GM12875 (cell line): ENCODE results near the gene CDHR3.

Experiments used
- H3K4me3 ChIP-seq: one replicate; pipeline ENCODE4 v1.5.1; 2011; ENCODE audit warnings: low read depth, low read length, control low read depth
- TF ChIP-seq, protein P1 (sequence below): IDR thresholded peaks from 2 replicates; pipeline ENCODE4 v1.5.1; 2011; ENCODE audit warnings: low read depth, mild to moderate bottlenecking, control low read depth, inconsistent platforms, low read length, moderate library complexity, borderline replicate concordance; ENCODE audit not compliant: insufficient read depth

Gene CDHR3

DNA sequence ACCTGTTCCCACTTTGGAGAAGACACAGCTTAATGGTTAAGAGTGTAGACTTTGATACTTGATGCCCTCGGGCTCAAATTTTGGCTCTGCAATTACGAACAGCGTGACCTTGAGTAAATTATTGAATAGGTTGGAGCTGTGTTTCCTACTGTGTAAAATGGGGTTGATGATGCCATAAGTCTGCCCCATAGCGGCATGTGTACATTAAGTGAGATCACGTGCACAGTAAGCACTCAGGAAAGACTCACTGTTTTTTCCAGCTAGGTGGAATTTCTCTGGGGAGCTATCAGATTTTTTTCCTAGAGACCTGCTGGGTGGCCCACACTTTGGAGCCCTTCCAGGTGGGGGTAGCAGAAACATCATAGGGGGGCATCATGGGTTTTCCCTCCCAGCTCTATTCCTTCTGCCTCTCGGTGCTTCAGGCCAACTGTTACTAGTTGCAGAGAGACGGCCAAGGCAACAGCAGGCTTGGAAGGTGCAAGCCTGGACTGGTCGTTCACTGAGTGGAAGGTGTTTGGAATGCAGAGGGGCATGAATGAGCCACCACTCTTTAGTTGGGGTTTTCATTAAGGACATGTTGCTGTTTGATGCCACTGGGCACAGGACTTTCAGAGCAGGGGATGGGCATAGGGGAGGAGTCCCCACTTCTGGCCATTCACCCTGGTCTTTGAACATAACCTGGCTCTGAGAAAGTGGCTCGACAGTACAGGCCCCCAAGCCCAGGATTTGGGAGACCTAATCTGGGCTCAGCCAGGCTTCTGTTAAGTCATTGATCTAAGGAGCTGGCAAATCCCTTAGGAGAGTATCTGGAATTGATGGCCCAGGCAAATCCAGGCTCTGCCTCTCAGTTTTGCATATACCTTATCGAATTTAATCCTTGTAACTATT lies 85.0 kb downstream of the CDHR3 start:
- TF ChIP-seq, protein P1, sequence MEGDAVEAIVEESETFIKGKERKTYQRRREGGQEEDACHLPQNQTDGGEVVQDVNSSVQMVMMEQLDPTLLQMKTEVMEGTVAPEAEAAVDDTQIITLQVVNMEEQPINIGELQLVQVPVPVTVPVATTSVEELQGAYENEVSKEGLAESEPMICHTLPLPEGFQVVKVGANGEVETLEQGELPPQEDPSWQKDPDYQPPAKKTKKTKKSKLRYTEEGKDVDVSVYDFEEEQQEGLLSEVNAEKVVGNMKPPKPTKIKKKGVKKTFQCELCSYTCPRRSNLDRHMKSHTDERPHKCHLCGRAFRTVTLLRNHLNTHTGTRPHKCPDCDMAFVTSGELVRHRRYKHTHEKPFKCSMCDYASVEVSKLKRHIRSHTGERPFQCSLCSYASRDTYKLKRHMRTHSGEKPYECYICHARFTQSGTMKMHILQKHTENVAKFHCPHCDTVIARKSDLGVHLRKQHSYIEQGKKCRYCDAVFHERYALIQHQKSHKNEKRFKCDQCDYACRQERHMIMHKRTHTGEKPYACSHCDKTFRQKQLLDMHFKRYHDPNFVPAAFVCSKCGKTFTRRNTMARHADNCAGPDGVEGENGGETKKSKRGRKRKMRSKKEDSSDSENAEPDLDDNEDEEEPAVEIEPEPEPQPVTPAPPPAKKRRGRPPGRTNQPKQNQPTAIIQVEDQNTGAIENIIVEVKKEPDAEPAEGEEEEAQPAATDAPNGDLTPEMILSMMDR, result no peak
- H3K4me3 ChIP-seq, result no peak overlapping the region

DNA sequence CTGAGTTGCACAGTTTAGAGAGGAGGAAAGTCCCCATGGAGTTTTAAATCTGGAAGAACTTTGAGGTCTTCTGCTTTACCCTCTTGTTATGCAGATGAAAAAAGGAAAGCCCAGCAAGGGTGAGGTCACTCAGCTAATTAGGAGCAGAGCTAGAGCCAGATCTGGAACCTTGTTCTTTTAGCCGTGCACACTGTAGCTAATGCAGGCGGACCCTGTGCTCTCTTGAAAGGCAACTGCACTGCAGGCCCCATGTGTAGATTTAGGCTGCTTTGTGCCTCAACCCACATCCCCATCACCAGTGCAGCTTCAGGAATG lies 85.6 kb downstream of the CDHR3 start:
- TF ChIP-seq, protein P1, result no peak
- H3K4me3 ChIP-seq, result no peak overlapping the region

DNA sequence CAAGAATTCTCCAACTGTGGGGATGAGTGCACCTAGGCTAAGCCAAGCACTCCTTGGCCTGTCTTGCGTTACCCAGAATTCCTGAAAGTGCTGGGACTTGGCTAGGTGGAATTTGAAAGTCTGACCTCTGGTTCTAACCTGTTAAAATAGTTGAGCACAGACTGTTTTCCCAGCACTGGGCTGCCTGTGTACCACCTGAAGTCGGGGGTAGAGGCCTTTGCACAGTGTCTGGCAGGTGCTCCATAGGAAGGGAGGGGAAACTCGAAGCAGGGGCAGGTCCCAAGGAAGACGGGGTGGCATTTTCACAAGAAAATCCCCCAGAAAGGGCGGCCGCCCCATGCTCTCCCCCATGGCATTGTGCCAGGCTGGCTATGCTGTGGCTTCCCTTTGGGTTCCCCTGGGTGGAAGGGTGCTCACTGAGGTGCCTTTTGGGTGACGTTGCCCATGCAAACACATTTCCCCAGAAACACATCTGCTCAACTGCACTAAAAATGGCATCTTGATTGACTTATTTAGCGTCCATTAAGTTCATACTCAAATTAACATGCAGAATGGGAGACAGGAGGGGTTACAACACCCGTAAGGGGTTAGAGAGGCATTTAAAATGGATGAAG lies 86.2 kb downstream of the CDHR3 start:
- no peak overlapping the region for H3K4me3 ChIP-seq
- TF ChIP-seq, protein P1, result no peak

DNA sequence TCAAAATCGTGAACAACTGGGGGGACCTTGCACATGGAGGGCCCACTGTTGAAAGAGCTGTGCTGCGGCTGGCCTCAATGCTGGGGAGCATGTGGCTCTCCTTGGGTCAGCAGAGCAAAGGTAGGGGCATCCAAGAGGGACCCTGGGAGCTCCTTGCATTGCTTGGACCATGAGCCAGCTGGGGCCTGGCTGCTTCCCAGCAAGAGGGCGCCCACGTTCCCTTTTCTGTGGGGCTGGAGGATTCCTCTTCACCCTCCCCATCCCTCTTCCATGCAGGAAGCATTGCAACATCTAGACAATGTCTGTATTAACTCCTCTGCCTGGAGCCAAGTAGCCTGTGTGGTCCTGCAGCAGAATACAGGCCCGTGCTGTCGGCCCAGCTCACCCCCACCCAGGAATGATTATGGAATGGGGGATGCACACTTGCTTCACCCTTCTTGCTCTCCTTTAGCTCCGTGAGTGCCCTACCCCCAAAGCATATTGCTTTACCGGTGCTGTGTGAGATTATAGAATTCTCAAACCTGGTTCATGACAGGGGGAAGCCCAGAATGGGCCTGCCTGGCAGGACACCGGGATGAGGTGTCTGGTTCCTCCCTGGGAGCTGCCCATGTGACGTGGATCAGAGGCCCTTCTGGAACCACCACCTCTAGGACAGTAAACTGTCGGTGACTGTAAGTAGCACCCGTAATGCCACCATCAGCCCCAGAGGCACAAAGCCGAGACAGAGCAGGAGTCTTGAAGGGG lies 87.1 kb downstream of the CDHR3 start:
- TF ChIP-seq, protein P1, result no peak
- H3K4me3 ChIP-seq, result no peak overlapping the region

DNA sequence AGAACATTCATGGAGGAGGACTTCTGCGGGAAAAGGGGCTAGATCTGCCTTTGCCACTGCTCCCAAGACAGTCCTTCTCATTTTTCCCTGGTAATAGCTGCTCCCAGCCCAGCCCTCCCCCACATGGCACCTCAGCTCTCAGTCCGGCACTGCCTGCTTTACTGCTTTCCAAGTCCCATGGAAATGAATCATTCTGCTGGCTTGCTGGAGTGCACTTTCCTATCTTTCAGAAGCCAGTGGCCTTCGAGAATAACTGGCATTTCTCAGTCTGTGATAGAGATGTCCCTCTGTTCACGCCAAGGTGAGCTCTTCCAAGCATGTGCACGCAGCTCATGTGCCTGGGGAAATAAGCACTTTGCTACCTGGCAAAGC lies 87.7 kb downstream of the CDHR3 start:
- TF ChIP-seq, protein P1, result no peak
- H3K4me3 ChIP-seq, result no peak overlapping the region

DNA sequence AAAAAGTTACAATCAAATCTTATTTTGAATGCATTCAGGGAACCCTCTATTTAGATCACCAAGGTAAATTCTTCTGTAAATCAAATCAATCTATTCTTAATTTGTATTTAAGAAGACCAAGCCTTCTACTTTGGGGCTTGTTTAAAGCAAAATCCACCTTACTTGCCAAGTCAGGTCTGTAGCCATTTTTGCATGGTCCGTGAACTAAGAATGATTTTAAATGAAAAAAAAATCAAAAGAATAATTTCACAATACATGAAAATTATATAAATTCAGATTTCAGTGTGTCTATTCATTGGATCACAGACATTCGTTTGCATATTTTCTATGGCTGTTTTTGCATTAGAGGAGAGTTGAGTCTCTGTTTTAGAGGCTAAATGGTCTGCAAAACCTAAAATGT lies 89.6 kb downstream of the CDHR3 start:
- no peak overlapping the region for H3K4me3 ChIP-seq
- TF ChIP-seq, protein P1, result no peak
